GM12865 (cell line): ENCODE data around the gene ITGA8.

ENCODE experiments used
- DNase-seq: peaks from one replicate; pipeline ENCODE4 v3.0.0; 2010; ENCODE audit warnings: low read depth
- H3K4me3 ChIP-seq: 2 replicates; pipeline ENCODE4 v1.5.1; 2011; ENCODE audit warnings: mild to moderate bottlenecking, low read depth, low read length, control low read depth
- CTCF ChIP-seq: IDR thresholded peaks from 2 replicates; pipeline ENCODE4 v1.5.1; 2011; ENCODE audit warnings: low read length, control low read depth, low read depth, inconsistent platforms; ENCODE audit not compliant: insufficient read depth; ENCODE audit errors: missing control alignments

ITGA8 gene

GRCh38 chr10:15487376-15487775 is 232.3 kb downstream of the ITGA8 start:
- TF ChIP-seq CTCF, result no peak
- DNase-seq, result no peak
- H3K4me3 ChIP-seq, result no peak overlapping the region

DNA sequence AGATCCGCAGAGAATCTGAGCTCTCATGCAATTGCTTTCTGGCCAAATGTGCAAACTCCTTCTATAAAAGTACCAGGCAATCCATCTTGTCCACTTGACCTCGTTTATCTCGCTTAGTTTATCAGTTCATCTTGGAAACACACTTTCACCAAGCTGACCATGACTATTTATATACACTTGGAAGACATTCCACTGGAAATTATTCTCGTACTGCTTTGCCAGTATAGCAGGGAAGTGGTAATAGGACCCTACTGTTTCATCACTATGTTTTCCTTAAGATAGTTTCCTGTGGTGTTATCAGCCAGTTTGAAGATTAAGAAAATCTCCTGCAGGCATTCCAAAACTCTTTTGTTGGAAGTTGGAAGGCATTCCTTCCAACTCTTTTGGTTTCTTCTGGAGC is 233.3 kb downstream of the ITGA8 start:
- no peak overlapping the region for H3K4me3 ChIP-seq
- no peak for TF ChIP-seq CTCF
- DNase-seq, result no peak

- no peak for TF ChIP-seq CTCF
- no peak for DNase-seq
- H3K4me3 ChIP-seq, result no peak overlapping the region
Measured at GRCh38 chr10:15485684-15486316, 233.9 kb downstream of the ITGA8 start.

DNA sequence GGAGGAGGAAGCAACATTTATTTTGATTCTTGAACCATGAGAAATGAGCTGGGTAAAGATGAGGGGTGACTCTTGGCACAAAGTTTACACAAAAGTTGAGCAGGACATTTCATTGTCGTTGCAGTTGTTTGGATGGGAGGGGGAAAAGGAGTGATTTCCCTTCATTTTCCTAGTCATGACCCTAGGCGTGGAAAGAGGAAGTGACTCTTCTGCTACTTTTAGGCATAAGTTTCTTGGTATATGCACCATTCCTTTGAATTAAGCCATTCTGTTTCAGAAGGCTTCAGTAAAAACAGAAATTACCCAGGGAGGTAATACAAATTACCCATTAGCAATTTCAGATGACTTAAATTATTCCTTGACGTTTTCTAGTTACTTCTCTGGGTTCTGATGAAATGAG is 234.7 kb downstream of the ITGA8 start:
- no peak for TF ChIP-seq CTCF
- DNase-seq, result no peak
- no peak overlapping the region for H3K4me3 ChIP-seq

- no peak overlapping the region for H3K4me3 ChIP-seq
- no peak for TF ChIP-seq CTCF
- no peak for DNase-seq
Measured at GRCh38 chr10:15484128-15484527, 235.6 kb downstream of the ITGA8 start.

DNA sequence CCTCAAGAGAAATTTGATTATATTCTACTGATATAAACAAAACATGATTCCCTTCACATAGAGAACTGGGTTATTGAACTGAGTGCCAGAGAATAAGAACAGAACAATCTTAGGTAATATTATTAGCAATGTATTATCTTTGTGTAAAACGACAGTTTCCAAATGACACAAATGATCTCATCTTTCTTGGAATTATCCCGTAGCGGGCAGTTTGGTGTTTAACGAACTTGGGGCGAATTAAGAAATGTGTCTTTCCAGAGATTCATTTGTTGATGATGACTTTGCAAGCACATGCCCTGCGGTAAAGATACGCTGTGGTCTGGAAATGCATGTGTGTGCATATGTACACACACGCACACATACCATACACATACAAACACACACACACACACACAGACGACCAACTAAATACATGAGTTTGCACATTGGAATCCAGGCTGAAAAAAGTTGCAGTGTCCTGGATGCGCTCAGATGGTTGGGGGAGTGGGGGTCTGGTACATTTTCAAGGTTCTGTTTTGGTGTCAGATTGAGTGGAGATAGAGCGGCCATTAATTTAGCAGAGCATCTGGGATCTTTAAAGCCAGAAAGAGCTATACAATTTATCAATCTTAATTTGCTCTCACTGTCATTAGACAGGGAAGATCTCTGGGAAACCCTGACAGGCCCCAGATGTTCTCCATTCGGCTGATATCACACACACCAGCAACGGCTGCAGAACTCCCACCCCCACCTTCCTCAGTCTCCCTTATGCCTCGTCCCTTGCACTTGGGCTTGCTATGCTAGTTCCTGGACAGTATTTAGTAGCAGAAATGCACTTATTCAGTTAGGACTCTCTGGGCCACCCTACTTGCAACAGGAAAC is 236.3 kb downstream of the ITGA8 start:
- DNase-seq, result no peak
- H3K4me3 ChIP-seq, result no peak overlapping the region
- no peak for TF ChIP-seq CTCF
